ENCODE data around the gene POU2AF2. TPM values are rescaled to one million over a fixed set of nuclear protein-coding genes. Genes with fewer than 3 reads are reported as not detected.
A peak's percentile ranks its signal among the peaks of the same experiment; 100 is the strongest.
"Not testable (repeated sequence)": the region's sequence is repeated elsewhere in the genome, so short reads cannot be mapped to it uniquely, and the experiment has no call there.

POU2AF2 gene
- total RNA-seq, 5 donors from 2014 or later (not counting 1 experiment from before 2014, with no cell fraction given), result not detected

GRCh38 chr11:111209543-111210355, 35.8 kb upstream of the POU2AF2 start:
- H3K36me3 ChIP-seq (ENCODE audit: control insufficient read depth in 2 of 2, extremely low read depth in 1 of 2, insufficient read depth in 1 of 2, low read length in 1 of 2), result no peaks in the 10 kb centered on the region
- Mint-ChIP-seq H3K9me3 (no peaks in the 10 kb centered on the region), H3K27ac (no peak overlapping the region), H3K4me3 (no peak overlapping the region), H3K36me3 (no peaks in the 10 kb centered on the region), H3K4me1 (no peaks in the 10 kb centered on the region), H3K27me3 (peaks cover 7 to 8% of the 10 kb centered on the region in 2 donors)
- CTCF ChIA-PET, result interaction anchor here in 1 of 2 donors (0.8 kb wide), 1 partner anchor 20 kb away, joined by 3 read pairs; no protein-coding TSS in a partner anchor
- ATAC-seq (replicated peaks in 1 of 4), result no peak
- no peak overlapping the region for H3K27ac ChIP-seq (ENCODE audit: low read length)
- DNase-seq, result no peak
- peaks cover 0 to 15% of the 10 kb centered on the region in 2 experiments for H3K27me3 ChIP-seq (replicated peaks in 1 of 2; ENCODE audit: control insufficient read depth in 2 of 2, extremely low read depth in 1 of 2, insufficient read depth in 2 of 2, low read length in 1 of 2)
- WGBS (ENCODE audit: insufficient coverage), result no CpG with 5 or more reads among the region's 4 CpGs
- H3K9me3 ChIP-seq, result no peaks in the 10 kb centered on the region
- H3K4me1 ChIP-seq (ENCODE audit: control insufficient read depth in 1 of 2, extremely low read depth in 1 of 2, insufficient read depth in 2 of 2, low read length in 2 of 2), result no peaks in the 10 kb centered on the region
- POLR2A ChIA-PET, result no interaction called here
- H3K4me3 ChIP-seq (ENCODE audit: control insufficient read depth in 1 of 2, extremely low read depth in 1 of 2, low read length in 1 of 2), result no peak overlapping the region

- ATAC-seq (replicated peaks in 1 of 4), result no peak
- ChIA-PET CTCF (no interaction called here), POLR2A (interaction anchor here in 1 of 2 donors (0.5 kb wide), 1 partner anchor 678 kb away, joined by 4 read pairs; no protein-coding TSS in a partner anchor)
- no peaks in the 10 kb centered on the region for H3K4me1 Mint-ChIP-seq
- H3K27me3 Mint-ChIP-seq, result peaks cover 6 to 10% of the 10 kb centered on the region in 2 donors
- no peaks in the 10 kb centered on the region for H3K4me1 ChIP-seq (ENCODE audit: control insufficient read depth in 1 of 2, extremely low read depth in 1 of 2, insufficient read depth in 2 of 2, low read length in 2 of 2)
- WGBS (ENCODE audit: insufficient coverage), result 79% methylated on average over 3 of the region's 3 CpGs
- no peak overlapping the region for H3K27ac ChIP-seq (ENCODE audit: low read length)
- no peak for DNase-seq
- no peak overlapping the region for H3K4me3 Mint-ChIP-seq
- H3K36me3 Mint-ChIP-seq, result no peaks in the 10 kb centered on the region
- no peak overlapping the region for H3K27ac Mint-ChIP-seq
- no peaks in the 10 kb centered on the region for H3K36me3 ChIP-seq (ENCODE audit: control insufficient read depth in 2 of 2, extremely low read depth in 1 of 2, insufficient read depth in 1 of 2, low read length in 1 of 2)
- H3K9me3 ChIP-seq, result no peaks in the 10 kb centered on the region
- peaks cover 0 to 15% of the 10 kb centered on the region in 2 experiments for H3K27me3 ChIP-seq (replicated peaks in 1 of 2; ENCODE audit: control insufficient read depth in 2 of 2, extremely low read depth in 1 of 2, insufficient read depth in 2 of 2, low read length in 1 of 2)
- no peaks in the 10 kb centered on the region for H3K9me3 Mint-ChIP-seq
- H3K4me3 ChIP-seq (ENCODE audit: control insufficient read depth in 1 of 2, extremely low read depth in 1 of 2, low read length in 1 of 2), result no peak overlapping the region
Measured at GRCh38 chr11:111213256-111213655, 32.3 kb upstream of the POU2AF2 start.

- Mint-ChIP-seq H3K27me3 (peaks cover 17 to 32% of the 10 kb centered on the region in 2 donors), H3K4me1 (peaks cover 11 to 12% (median 12%) of the 10 kb centered on the region in 3 donors), H3K4me3 (no peak overlapping the region), H3K36me3 (no peaks in the 10 kb centered on the region), H3K9me3 (peaks cover 0 to 6% (median 0%) of the 10 kb centered on the region in 3 donors), H3K27ac (no peak overlapping the region)
- Histone ChIP-seq H3K4me3 (ENCODE audit: control insufficient read depth in 1 of 2, extremely low read depth in 1 of 2, low read length in 1 of 2) (no peak overlapping the region), H3K36me3 (ENCODE audit: control insufficient read depth in 2 of 2, extremely low read depth in 1 of 2, insufficient read depth in 1 of 2, low read length in 1 of 2) (no peaks in the 10 kb centered on the region), H3K27ac (ENCODE audit: low read length) (no peak overlapping the region), H3K4me1 (ENCODE audit: control insufficient read depth in 1 of 2, extremely low read depth in 1 of 2, insufficient read depth in 2 of 2, low read length in 2 of 2) (peaks cover 2 to 9% of the 10 kb centered on the region in 2 experiments), H3K9me3 (no peaks in the 10 kb centered on the region), H3K27me3 (replicated peaks in 1 of 2; ENCODE audit: control insufficient read depth in 2 of 2, extremely low read depth in 1 of 2, insufficient read depth in 2 of 2, low read length in 1 of 2) (peaks cover 2 to 4% of the 10 kb centered on the region in 2 experiments)
- DNase-seq (no peak), ATAC-seq (replicated peaks in 1 of 4) (no peak)
- CTCF ChIA-PET, result interaction anchor here (0.5 to 1.2 kb wide), 3 partner anchors 9 to 847 kb away, joined by 3 to 11 read pairs (median 4); no protein-coding TSS in a partner anchor
- POLR2A ChIA-PET, result no interaction called here
Measured at GRCh38 chr11:111220721-111221120, 24.8 kb upstream of the POU2AF2 start.

- POLR2A ChIA-PET, result no interaction called here
- Histone ChIP-seq H3K27ac (ENCODE audit: low read length) (no peak overlapping the region), H3K9me3 (no peaks in the 10 kb centered on the region), H3K4me3 (ENCODE audit: control insufficient read depth in 1 of 2, extremely low read depth in 1 of 2, low read length in 1 of 2) (no peak overlapping the region), H3K27me3 (replicated peaks in 1 of 2; ENCODE audit: control insufficient read depth in 2 of 2, extremely low read depth in 1 of 2, insufficient read depth in 2 of 2, low read length in 1 of 2) (peaks cover 2 to 4% of the 10 kb centered on the region in 2 experiments), H3K4me1 (ENCODE audit: control insufficient read depth in 1 of 2, extremely low read depth in 1 of 2, insufficient read depth in 2 of 2, low read length in 2 of 2) (peaks cover 2 to 9% of the 10 kb centered on the region in 2 experiments), H3K36me3 (ENCODE audit: control insufficient read depth in 2 of 2, extremely low read depth in 1 of 2, insufficient read depth in 1 of 2, low read length in 1 of 2) (no peaks in the 10 kb centered on the region)
- H3K4me3 Mint-ChIP-seq, result no peak overlapping the region
- CTCF ChIA-PET, result interaction anchor here in 1 of 2 donors (0.5 to 1.2 kb wide), 2 partner anchors 9 to 847 kb away, joined by 3 to 11 read pairs; no protein-coding TSS in a partner anchor
- peaks cover 11 to 12% (median 12%) of the 10 kb centered on the region in 3 donors for H3K4me1 Mint-ChIP-seq
- DNase-seq (no peak), ATAC-seq (replicated peaks in 1 of 4) (no peak)
- peaks cover 0 to 6% (median 0%) of the 10 kb centered on the region in 3 donors for H3K9me3 Mint-ChIP-seq
- 76% methylated on average over 3 of the region's 4 CpGs for WGBS (ENCODE audit: insufficient coverage)
- peaks cover 15 to 32% of the 10 kb centered on the region in 2 donors for H3K27me3 Mint-ChIP-seq
- no peak overlapping the region for H3K27ac Mint-ChIP-seq
- no peaks in the 10 kb centered on the region for H3K36me3 Mint-ChIP-seq
Measured at GRCh38 chr11:111221208-111221607, 24.3 kb upstream of the POU2AF2 start.

- H3K4me3 Mint-ChIP-seq; DNase-seq; POLR2A ChIA-PET; H3K27me3 ChIP-seq (replicated peaks in 1 of 2; ENCODE audit: control insufficient read depth in 2 of 2, extremely low read depth in 1 of 2, insufficient read depth in 2 of 2, low read length in 1 of 2); H3K27ac Mint-ChIP-seq; ATAC-seq (replicated peaks in 1 of 4); H3K4me3 ChIP-seq (ENCODE audit: control insufficient read depth in 1 of 2, extremely low read depth in 1 of 2, low read length in 1 of 2); H3K4me1 ChIP-seq (ENCODE audit: control insufficient read depth in 1 of 2, extremely low read depth in 1 of 2, insufficient read depth in 2 of 2, low read length in 2 of 2); H3K36me3 Mint-ChIP-seq; H3K36me3 ChIP-seq (ENCODE audit: control insufficient read depth in 2 of 2, extremely low read depth in 1 of 2, insufficient read depth in 1 of 2, low read length in 1 of 2); H3K9me3 Mint-ChIP-seq; H3K9me3 ChIP-seq; H3K27ac ChIP-seq (ENCODE audit: low read length): not testable (repeated sequence)
- WGBS (ENCODE audit: insufficient coverage), result 92% methylated on average over 33 of the region's 39 CpGs
- Mint-ChIP-seq H3K4me1 (peaks cover 11 to 12% (median 12%) of the 10 kb centered on the region in 3 donors), H3K27me3 (peaks cover 13 to 32% of the 10 kb centered on the region in 2 donors)
- CTCF ChIA-PET, result interaction anchor here in 1 of 2 donors (0.7 kb wide), 1 partner anchor 9 kb away, joined by 3 read pairs; no protein-coding TSS in a partner anchor
Measured at GRCh38 chr11:111221936-111222335, 23.6 kb upstream of the POU2AF2 start.

GRCh38 chr11:111222821-111223455, 22.6 kb upstream of the POU2AF2 start:
- WGBS (ENCODE audit: insufficient coverage), result 3% methylated on average over 14 of the region's 20 CpGs
- H3K36me3 ChIP-seq (ENCODE audit: control insufficient read depth in 2 of 2, extremely low read depth in 1 of 2, insufficient read depth in 1 of 2, low read length in 1 of 2); H3K36me3 Mint-ChIP-seq; H3K27ac ChIP-seq (ENCODE audit: low read length); H3K9me3 ChIP-seq; H3K9me3 Mint-ChIP-seq; ATAC-seq (replicated peaks in 1 of 4); H3K4me1 ChIP-seq (ENCODE audit: control insufficient read depth in 1 of 2, extremely low read depth in 1 of 2, insufficient read depth in 2 of 2, low read length in 2 of 2); H3K27me3 ChIP-seq (replicated peaks in 1 of 2; ENCODE audit: control insufficient read depth in 2 of 2, extremely low read depth in 1 of 2, insufficient read depth in 2 of 2, low read length in 1 of 2): not testable (repeated sequence)
- peak overlapping the region; percentile 64 to 77 (median 75) for H3K4me3 Mint-ChIP-seq
- H3K4me1 Mint-ChIP-seq, result peaks cover 11 to 12% (median 12%) of the 10 kb centered on the region in 3 donors
- H3K27me3 Mint-ChIP-seq, result peaks cover 13 to 31% of the 10 kb centered on the region in 2 donors
- POLR2A ChIA-PET, result interaction anchor here in 1 of 2 donors (0.6 kb wide), 1 partner anchor 148 kb away, joined by 3 read pairs; no protein-coding TSS in a partner anchor
- H3K27ac Mint-ChIP-seq, result peak overlapping the region; percentile 10 to 13
- DNase-seq, result peak in 24 of 35 experiments; percentile 5 to 35 (median 18)
- CTCF ChIA-PET, result interaction anchor here (0.6 to 0.7 kb wide), 2 partner anchors 8 to 1176 kb away, joined by 3 read pairs; no protein-coding TSS in a partner anchor
- H3K4me3 ChIP-seq (ENCODE audit: control insufficient read depth in 1 of 2, extremely low read depth in 1 of 2, low read length in 1 of 2), result peak overlapping the region; percentile 3 to 29
